Thoracic aorta (tissue), 2 donors: ENCODE results near the gene ZBTB8OS. TPM values are rescaled to one million over a fixed set of nuclear protein-coding genes. Genes with fewer than 3 reads are reported as not detected.

Experiments used
- ATAC-seq: fragments of 150-250 bp; one replicate; pipeline ENCODE4 v1.8.0; 2017; ENCODE audit warnings: low read depth; ENCODE audit not compliant: insufficient number of reproducible peaks, low FRiP score
- DNase-seq: peaks from one replicate; pipeline ENCODE4 v3.0.0-alpha.2; 2020; ENCODE audit warnings: low spot score
- H3K27ac ChIP-seq, 2 donors: fragments of 200-600 bp; sonication (generic); 1 replicate in 1 of 2; 2 replicates in 1 of 2; pipeline ENCODE4 v1.5.1; 2016; ENCODE audit warnings: mild to moderate bottlenecking in 2 of 2, moderate library complexity in 2 of 2
- H3K27me3 ChIP-seq: fragments of 200-600 bp; sonication (generic); replicated peaks from 2 replicates; pipeline ENCODE4 v1.6.0; 2016; ENCODE audit warnings: mild to moderate bottlenecking; ENCODE audit not compliant: insufficient read depth
- H3K36me3 ChIP-seq: fragments of 200-600 bp; sonication (generic); one replicate; pipeline ENCODE4 v1.5.1; 2016
- H3K4me1 ChIP-seq, 2 donors: fragments of 200-600 bp; sonication (generic); 1 replicate in 1 of 2; 2 replicates in 1 of 2; pipeline versions ENCODE4 v1.5.1 to v1.6.0; 2016; ENCODE audit warnings: low read depth in 2 of 2, mild to moderate bottlenecking in 1 of 2; ENCODE audit not compliant: control insufficient read depth in 1 of 2
- H3K4me3 ChIP-seq: fragments of 200-600 bp; sonication (generic); 2 replicates; pipeline ENCODE4 v1.5.1; 2016; ENCODE audit warnings: mild to moderate bottlenecking
- H3K9me3 ChIP-seq: fragments of 200-600 bp; sonication (generic); 2 replicates; pipeline ENCODE4 v1.5.1; 2016
- total RNA-seq, 2 donors: library from RNA; depleted of rRNA; stranded (reverse); fragments of >200 nt; gene quantifications; one replicate each; pipeline versions ENCODE4 v1.1.0 to v1.2.3, GENCODE V29; 2016
- TF ChIP-seq, protein P1 (sequence below): fragments of 200-600 bp; sonication (generic); IDR thresholded peaks from one replicate; pipeline ENCODE4 v1.5.1; 2019; ENCODE audit warnings: antibody characterized with exemption

The ZBTB8OS gene
- total RNA-seq, 2 donors from 2014 or later, result 29.8 to 48.2 TPM

DNA sequence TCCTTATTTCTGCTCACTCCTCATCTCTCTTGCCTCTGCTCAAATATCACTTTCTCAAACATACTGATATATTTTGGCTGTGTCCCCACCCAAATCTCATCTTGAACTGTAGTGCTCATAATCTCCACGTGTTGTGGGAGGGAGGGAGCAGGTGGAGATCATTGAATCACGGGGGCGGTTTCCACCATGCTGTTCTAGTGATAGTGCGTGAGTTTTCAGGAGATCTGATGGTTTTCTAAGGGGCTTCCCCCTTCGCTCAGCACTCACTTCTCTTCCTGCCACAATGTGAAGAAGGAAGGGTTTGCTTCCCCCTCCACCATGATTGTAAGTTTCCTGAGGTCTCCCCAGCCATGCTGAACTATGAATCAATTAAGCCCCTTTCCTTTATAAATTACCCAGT, 26.6 kb downstream of the ZBTB8OS start:
- no peak for ATAC-seq
- no peak for DNase-seq
- H3K36me3 ChIP-seq, result peaks cover 7% of the 10 kb centered on the region
- no peak overlapping the region for H3K27ac ChIP-seq
- H3K9me3 ChIP-seq, result no peaks in the 10 kb centered on the region
- TF ChIP-seq, protein P1, sequence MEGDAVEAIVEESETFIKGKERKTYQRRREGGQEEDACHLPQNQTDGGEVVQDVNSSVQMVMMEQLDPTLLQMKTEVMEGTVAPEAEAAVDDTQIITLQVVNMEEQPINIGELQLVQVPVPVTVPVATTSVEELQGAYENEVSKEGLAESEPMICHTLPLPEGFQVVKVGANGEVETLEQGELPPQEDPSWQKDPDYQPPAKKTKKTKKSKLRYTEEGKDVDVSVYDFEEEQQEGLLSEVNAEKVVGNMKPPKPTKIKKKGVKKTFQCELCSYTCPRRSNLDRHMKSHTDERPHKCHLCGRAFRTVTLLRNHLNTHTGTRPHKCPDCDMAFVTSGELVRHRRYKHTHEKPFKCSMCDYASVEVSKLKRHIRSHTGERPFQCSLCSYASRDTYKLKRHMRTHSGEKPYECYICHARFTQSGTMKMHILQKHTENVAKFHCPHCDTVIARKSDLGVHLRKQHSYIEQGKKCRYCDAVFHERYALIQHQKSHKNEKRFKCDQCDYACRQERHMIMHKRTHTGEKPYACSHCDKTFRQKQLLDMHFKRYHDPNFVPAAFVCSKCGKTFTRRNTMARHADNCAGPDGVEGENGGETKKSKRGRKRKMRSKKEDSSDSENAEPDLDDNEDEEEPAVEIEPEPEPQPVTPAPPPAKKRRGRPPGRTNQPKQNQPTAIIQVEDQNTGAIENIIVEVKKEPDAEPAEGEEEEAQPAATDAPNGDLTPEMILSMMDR, result no peak
- no peaks in the 10 kb centered on the region for H3K4me1 ChIP-seq
- H3K27me3 ChIP-seq, result no peaks in the 10 kb centered on the region
- no peak overlapping the region for H3K4me3 ChIP-seq

DNA sequence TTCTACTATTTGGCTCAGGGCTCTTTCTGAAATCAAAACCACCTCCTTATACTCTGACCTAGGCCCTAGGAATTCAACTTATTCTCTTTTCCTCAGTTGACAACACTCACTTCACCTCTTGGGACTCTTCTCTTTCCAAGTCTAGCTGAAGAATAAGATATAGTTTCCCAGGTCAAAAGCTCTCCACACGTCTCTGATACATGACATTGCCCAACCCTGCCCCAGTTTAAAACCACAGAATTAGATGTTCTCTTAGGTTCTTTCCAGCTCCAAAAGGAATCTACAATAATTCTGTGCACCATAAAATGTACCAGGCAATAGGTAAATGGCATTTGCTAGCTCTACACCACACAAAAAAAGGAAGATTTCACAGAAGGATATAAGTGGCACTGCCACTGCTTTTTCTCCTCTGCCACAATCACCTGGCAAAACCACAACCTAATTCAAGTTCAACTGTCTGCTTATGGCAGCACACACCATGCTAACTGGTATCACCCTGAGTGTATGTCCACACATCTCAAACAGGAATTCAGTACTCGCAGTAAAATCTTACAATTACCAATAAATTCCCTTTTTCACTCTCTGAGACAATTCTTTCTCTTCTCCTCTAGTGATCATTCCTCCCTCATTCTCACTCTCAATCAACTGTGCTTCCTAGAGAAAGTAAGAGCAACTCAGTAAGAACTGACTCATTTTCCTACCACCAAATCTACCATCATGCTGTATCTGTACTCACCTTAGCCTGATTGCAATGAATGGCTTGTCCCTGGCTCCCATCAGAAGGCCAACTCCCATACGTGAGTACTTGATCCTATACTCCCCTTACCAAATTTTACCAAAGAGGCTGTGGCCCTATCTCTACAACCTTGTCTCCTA, 27.3 kb downstream of the ZBTB8OS start:
- H3K36me3 ChIP-seq, result peaks cover 3% of the 10 kb centered on the region

DNA sequence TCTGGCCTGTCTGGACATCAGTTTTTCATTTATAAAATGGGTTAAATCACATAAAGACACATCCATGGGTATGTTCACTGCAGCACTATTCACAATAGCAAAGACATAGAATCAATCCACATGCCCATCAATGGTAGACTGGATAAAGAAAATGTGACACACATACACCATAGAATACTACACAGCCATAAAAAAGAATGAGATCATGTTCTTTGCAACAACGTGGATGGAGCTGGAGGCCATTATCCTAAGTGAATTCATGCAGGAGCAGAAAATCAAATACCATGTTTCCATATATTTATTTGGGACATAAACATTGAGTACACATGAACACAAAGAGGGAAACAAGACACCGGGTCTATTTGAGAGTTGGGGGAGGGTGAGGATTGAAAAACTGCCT, 28.1 kb downstream of the ZBTB8OS start:
- Histone ChIP-seq H3K27me3 (no peaks in the 10 kb centered on the region), H3K36me3 (peaks cover 3% of the 10 kb centered on the region), H3K4me3 (no peak overlapping the region), H3K4me1 (no peaks in the 10 kb centered on the region), H3K27ac (no peak overlapping the region), H3K9me3 (no peaks in the 10 kb centered on the region)
- TF ChIP-seq, protein P1, result no peak
- DNase-seq, result no peak
- no peak for ATAC-seq

More for the DNA sequence above, 27.3 kb downstream of the ZBTB8OS start:
- Histone ChIP-seq H3K9me3 (no peaks in the 10 kb centered on the region), H3K4me1 (no peaks in the 10 kb centered on the region), H3K27ac (no peak overlapping the region), H3K27me3 (no peaks in the 10 kb centered on the region), H3K4me3 (no peak overlapping the region)
- TF ChIP-seq, protein P1, result no peak
- ATAC-seq (no peak), DNase-seq (no peak)

DNA sequence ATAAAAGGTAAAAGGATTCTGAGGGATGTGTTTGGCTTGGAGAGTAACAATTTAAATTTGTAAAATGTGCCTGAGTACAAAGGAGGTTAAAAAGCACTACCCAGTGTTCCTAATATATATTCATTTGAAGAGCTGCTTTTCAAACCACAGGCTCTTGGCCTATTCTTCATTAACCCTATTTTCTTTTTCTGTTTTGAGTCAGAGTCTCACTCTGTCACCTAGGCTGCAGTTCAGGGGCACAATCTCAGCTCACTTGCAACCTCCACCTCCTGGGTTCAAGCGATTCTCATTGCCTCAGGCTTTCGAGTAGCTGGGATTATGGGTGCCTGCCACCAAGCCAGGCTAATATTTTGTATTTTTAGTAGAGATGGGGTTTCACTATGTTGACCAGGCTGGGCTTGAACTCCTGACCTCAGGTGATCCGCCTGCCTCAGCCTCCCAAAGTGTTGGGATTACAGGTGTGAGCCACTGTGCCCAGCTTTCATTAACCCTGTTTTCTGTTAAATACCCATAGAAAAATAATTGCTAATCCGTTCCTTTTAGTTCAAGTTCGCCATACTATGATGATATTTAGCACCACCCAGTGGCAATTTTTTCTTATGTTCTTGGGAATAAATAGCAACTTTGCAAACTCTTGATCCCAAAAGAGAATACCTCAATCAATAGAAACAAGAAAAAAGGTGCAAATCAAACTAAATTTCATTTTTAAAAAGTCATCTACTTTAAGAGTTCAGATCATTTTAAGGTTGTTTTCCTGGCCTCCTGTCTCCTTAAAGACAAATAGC, 30.5 kb downstream of the ZBTB8OS start:
- H3K27ac ChIP-seq, result no peak overlapping the region
- no peak for DNase-seq

More for the DNA sequence above, 30.5 kb downstream of the ZBTB8OS start:
- ATAC-seq, result no peak
- Histone ChIP-seq H3K27me3 (no peaks in the 10 kb centered on the region), H3K4me3 (no peak overlapping the region), H3K9me3 (no peaks in the 10 kb centered on the region), H3K36me3 (peaks cover 3% of the 10 kb centered on the region), H3K4me1 (no peaks in the 10 kb centered on the region)
- TF ChIP-seq, protein P1, result no peak
